Adrenal gland (tissue), 5 donors: ENCODE measurements around the gene INSL3.

Source experiments
- CTCF ChIP-seq, 6 experiments: fragments of 450-650 bp in 4 of 6; fragments of 200-600 bp in 2 of 6; sonication (generic) in 1 of 6; IDR thresholded peaks; 1 replicate in 5 of 6; 2 replicates in 1 of 6; pipeline versions ENCODE4 v1.5.1 to v1.8.0; 2016 to 2021; ENCODE audit warnings: antibody characterized with exemption in 6 of 6, mild to moderate bottlenecking in 2 of 6, moderate library complexity in 1 of 6
- POLR2A ChIP-seq, 2 donors: fragments of 450-650 bp; IDR thresholded peaks; one replicate each; pipeline ENCODE4 v1.6.1; 2017; ENCODE audit warnings: antibody characterized with exemption in 2 of 2, mild to moderate bottlenecking in 2 of 2, moderate library complexity in 1 of 2
- donor health status: DM: no; HTN: no; CAD: no.

DNA sequence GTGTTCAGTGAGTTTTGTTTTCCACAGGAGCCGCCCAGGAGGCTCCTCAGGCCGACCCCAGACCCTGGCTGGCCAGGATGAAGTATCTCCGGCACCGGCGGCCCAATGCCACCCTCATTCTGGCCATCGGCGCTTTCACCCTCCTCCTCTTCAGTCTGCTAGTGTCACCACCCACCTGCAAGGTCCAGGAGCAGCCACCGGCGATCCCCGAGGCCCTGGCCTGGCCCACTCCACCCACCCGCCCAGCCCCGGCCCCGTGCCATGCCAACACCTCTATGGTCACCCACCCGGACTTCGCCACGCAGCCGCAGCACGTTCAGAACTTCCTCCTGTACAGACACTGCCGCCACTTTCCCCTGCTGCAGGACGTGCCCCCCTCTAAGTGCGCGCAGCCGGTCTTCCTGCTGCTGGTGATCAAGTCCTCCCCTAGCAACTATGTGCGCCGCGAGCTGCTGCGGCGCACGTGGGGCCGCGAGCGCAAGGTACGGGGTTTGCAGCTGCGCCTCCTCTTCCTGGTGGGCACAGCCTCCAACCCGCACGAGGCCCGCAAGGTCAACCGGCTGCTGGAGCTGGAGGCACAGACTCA lies 13.5 kb downstream of the INSL3 start:
- TF ChIP-seq POLR2A (IDR thresholded peaks at IDR 0.05) (no peak), CTCF (IDR thresholded peaks at IDR 0.05) (no peak)
